Transverse colon (tissue), 3 donors: ENCODE measurements around the gene SETD5.

Source experiments
- EP300 ChIP-seq: sonication (generic); formaldehyde crosslinking; IDR thresholded peaks from one replicate; pipeline ENCODE4 v1.6.1; 2017; ENCODE audit warnings: antibody characterized with exemption, low read depth
- TF ChIP-seq, protein P1 (sequence below), 5 experiments: fragments of 200-600 bp in 3 of 5; fragments of 450-650 bp in 2 of 5; sonication (generic) in 3 of 5; IDR thresholded peaks; 1 replicate in 2 of 5; 2 replicates in 3 of 5; pipeline ENCODE4 v1.5.1; 2016 to 2017; ENCODE audit warnings: antibody characterized with exemption in 5 of 5, inconsistent platforms in 3 of 5, mild to moderate bottlenecking in 2 of 5, moderate library complexity in 1 of 5

GRCh38 chr3:9450126-9450525 is 52.7 kb downstream of the SETD5 start:
- TF ChIP-seq, protein P1, sequence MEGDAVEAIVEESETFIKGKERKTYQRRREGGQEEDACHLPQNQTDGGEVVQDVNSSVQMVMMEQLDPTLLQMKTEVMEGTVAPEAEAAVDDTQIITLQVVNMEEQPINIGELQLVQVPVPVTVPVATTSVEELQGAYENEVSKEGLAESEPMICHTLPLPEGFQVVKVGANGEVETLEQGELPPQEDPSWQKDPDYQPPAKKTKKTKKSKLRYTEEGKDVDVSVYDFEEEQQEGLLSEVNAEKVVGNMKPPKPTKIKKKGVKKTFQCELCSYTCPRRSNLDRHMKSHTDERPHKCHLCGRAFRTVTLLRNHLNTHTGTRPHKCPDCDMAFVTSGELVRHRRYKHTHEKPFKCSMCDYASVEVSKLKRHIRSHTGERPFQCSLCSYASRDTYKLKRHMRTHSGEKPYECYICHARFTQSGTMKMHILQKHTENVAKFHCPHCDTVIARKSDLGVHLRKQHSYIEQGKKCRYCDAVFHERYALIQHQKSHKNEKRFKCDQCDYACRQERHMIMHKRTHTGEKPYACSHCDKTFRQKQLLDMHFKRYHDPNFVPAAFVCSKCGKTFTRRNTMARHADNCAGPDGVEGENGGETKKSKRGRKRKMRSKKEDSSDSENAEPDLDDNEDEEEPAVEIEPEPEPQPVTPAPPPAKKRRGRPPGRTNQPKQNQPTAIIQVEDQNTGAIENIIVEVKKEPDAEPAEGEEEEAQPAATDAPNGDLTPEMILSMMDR (IDR thresholded peaks at IDR 0.05) = no peak
- no peak for TF ChIP-seq EP300
